SK-N-SH treated with all-trans-retinoic acid at 6 μM for 48 hours (cell line): ENCODE results near the gene ADGRF4.

Experiments
- ATAC-seq: fragments of 200-7000 bp; cut with Tn5 transposase; 3 replicates; pipeline ENCODE4 v1.9.1; 2020; ENCODE audit warnings: mild to moderate bottlenecking, moderate library complexity
- ARNTL ChIP-seq: fragments of 450-650 bp; formaldehyde crosslinking; IDR thresholded peaks from 2 replicates; pipeline ENCODE4 v1.5.0; 2020; ENCODE audit warnings: low read depth, mild to moderate bottlenecking, moderate library complexity, borderline replicate concordance
- BACH2 ChIP-seq: fragments of 250-450 bp; sonication (Bioruptor Pico); IDR thresholded peaks from 2 replicates; pipeline ENCODE4 v1.9.0; 2021; ENCODE audit warnings: mild to moderate bottlenecking, borderline replicate concordance
- CREB5 ChIP-seq: fragments of 250-450 bp; sonication (Bioruptor Pico); IDR thresholded peaks from 2 replicates; pipeline ENCODE4 v1.5.1; 2020; ENCODE audit warnings: low read depth, mild to moderate bottlenecking, moderate library complexity
- CSDC2 ChIP-seq: fragments of 250-450 bp; sonication (Bioruptor Pico); IDR thresholded peaks from 2 replicates; pipeline ENCODE4 v1.5.0; 2020; ENCODE audit warnings: mild to moderate bottlenecking, moderate library complexity
- ESRRG ChIP-seq: fragments of 250-450 bp; sonication (Bioruptor Pico); IDR thresholded peaks from 2 replicates; pipeline ENCODE4 v1.6.1; 2021; ENCODE audit warnings: mild to moderate bottlenecking
- GLIS3 ChIP-seq: fragments of 250-450 bp; sonication (Bioruptor Pico); IDR thresholded peaks from 2 replicates; pipeline ENCODE4 v1.5.0; 2020; ENCODE audit warnings: mild to moderate bottlenecking, moderate library complexity
- ISL1 ChIP-seq: fragments of 250-450 bp; sonication (Bioruptor Pico); IDR thresholded peaks from 2 replicates; pipeline ENCODE4 v2.1.2; 2022; ENCODE audit warnings: mild to moderate bottlenecking, moderate library complexity
- OSR1 ChIP-seq: fragments of 250-450 bp; sonication (Bioruptor Pico); IDR thresholded peaks from 2 replicates; pipeline ENCODE4 v1.8.0; 2022; ENCODE audit warnings: moderate library complexity, mild to moderate bottlenecking, inconsistent platforms
- PATZ1 ChIP-seq: fragments of 250-450 bp; sonication (Bioruptor Pico); IDR thresholded peaks from 2 replicates; pipeline ENCODE4 v1.8.0; 2020; ENCODE audit warnings: mild to moderate bottlenecking, moderate library complexity, borderline replicate concordance
- POU6F1 ChIP-seq: fragments of 250-450 bp; sonication (Bioruptor Pico); IDR thresholded peaks from 2 replicates; pipeline ENCODE4 v1.8.0; 2021; ENCODE audit warnings: low read depth, mild to moderate bottlenecking, moderate library complexity, borderline replicate concordance
- PPARA ChIP-seq: fragments of 250-450 bp; sonication (Bioruptor Pico); IDR thresholded peaks from 2 replicates; pipeline ENCODE4 v1.5.0; 2020; ENCODE audit warnings: mild to moderate bottlenecking, borderline replicate concordance
- RARB ChIP-seq: fragments of 250-450 bp; sonication (Bioruptor Pico); IDR thresholded peaks from 2 replicates; pipeline ENCODE4 v1.8.0; 2021; ENCODE audit warnings: mild to moderate bottlenecking, moderate library complexity
- SNAI2 ChIP-seq: fragments of 250-450 bp; sonication (Bioruptor Pico); IDR thresholded peaks from 2 replicates; pipeline ENCODE4 v1.5.0; 2020; ENCODE audit warnings: mild to moderate bottlenecking, moderate library complexity
- TCF4 ChIP-seq: fragments of 250-450 bp; sonication (Bioruptor Pico); IDR thresholded peaks from 2 replicates; pipeline ENCODE4 v1.8.0; 2021; ENCODE audit warnings: mild to moderate bottlenecking, moderate library complexity, borderline replicate concordance
- TOX ChIP-seq: fragments of 250-450 bp; sonication (Bioruptor Pico); IDR thresholded peaks from 2 replicates; pipeline ENCODE4 v1.8.0; 2021; ENCODE audit warnings: mild to moderate bottlenecking, moderate library complexity, borderline replicate concordance
- TSHZ2 ChIP-seq: fragments of 250-450 bp; sonication (Bioruptor Pico); IDR thresholded peaks from 2 replicates; pipeline ENCODE4 v1.5.0; 2020; ENCODE audit warnings: mild to moderate bottlenecking, moderate library complexity
- ZC3H10 ChIP-seq: fragments of 250-450 bp; sonication (Bioruptor Pico); IDR thresholded peaks from 2 replicates; pipeline ENCODE4 v1.5.1; 2021; ENCODE audit warnings: mild to moderate bottlenecking, moderate library complexity
- ZFP3 ChIP-seq: fragments of 250-450 bp; sonication (Bioruptor Pico); IDR thresholded peaks from 2 replicates; pipeline ENCODE4 v1.5.0; 2020; ENCODE audit warnings: mild to moderate bottlenecking, moderate library complexity
- ZFP30 ChIP-seq: fragments of 450-650 bp; formaldehyde crosslinking; IDR thresholded peaks from 2 replicates; pipeline ENCODE4 v1.5.0; 2022; ENCODE audit warnings: mild to moderate bottlenecking, moderate library complexity
- ZNF565 ChIP-seq: fragments of 450-650 bp; formaldehyde crosslinking; conservative IDR thresholded peaks from 2 replicates; pipeline ENCODE4 v1.5.0; 2020; ENCODE audit warnings: low read depth, mild to moderate bottlenecking, moderate library complexity
- ZNF70 ChIP-seq: fragments of 450-650 bp; formaldehyde crosslinking; IDR thresholded peaks from 2 replicates; pipeline ENCODE4 v1.5.0; 2020; ENCODE audit warnings: mild to moderate bottlenecking, moderate library complexity
- ZNF8 ChIP-seq: fragments of 450-650 bp; formaldehyde crosslinking; IDR thresholded peaks from 2 replicates; pipeline ENCODE4 v1.5.0; 2020; ENCODE audit warnings: mild to moderate bottlenecking, moderate library complexity

The ADGRF4 gene

GRCh38 chr6:47766445-47766844 lies 68.1 kb downstream of the ADGRF4 start:
- no peak for ATAC-seq
- no peak for TF ChIP-seq CREB5
- no peak for TF ChIP-seq TCF4 (CRISPR knock-in tag)
- no peak for TF ChIP-seq TOX (CRISPR knock-in tag)
- TF ChIP-seq ZC3H10 (CRISPR knock-in tag), result no peak
- no peak for TF ChIP-seq ZNF565 (CRISPR knock-in tag)

GRCh38 chr6:47767102-47767501 lies 68.7 kb downstream of the ADGRF4 start:
- no peak for ATAC-seq
- no peak for TF ChIP-seq CSDC2 (CRISPR knock-in tag)
- no peak for TF ChIP-seq CREB5
- no peak for TF ChIP-seq ESRRG
- no peak for TF ChIP-seq ZNF8
- TF ChIP-seq ZNF565 (CRISPR knock-in tag), result no peak
- no peak for TF ChIP-seq TSHZ2 (CRISPR knock-in tag)
- no peak for TF ChIP-seq BACH2 (CRISPR knock-in tag)
- TF ChIP-seq ARNTL (CRISPR knock-in tag), result no peak
- no peak for TF ChIP-seq POU6F1 (CRISPR knock-in tag)
- TF ChIP-seq ZFP3 (CRISPR knock-in tag), result no peak
- TF ChIP-seq, all 23 proteins: peak for 0

- no peak for ATAC-seq
- TF ChIP-seq SNAI2, result no peak
- TF ChIP-seq ZFP30 (CRISPR knock-in tag), result no peak
- TF ChIP-seq PPARA (CRISPR knock-in tag), result no peak
- no peak for TF ChIP-seq ZNF70 (CRISPR knock-in tag)
- TF ChIP-seq GLIS3 (CRISPR knock-in tag), result no peak
- no peak for TF ChIP-seq POU6F1 (CRISPR knock-in tag)
- no peak for TF ChIP-seq CREB5
- no peak for TF ChIP-seq ZNF565 (CRISPR knock-in tag)
- no peak for TF ChIP-seq CSDC2 (CRISPR knock-in tag)
- TF ChIP-seq TOX (CRISPR knock-in tag), result no peak
- no peak for TF ChIP-seq OSR1
- no peak for TF ChIP-seq ESRRG
- TF ChIP-seq TSHZ2 (CRISPR knock-in tag), result no peak
- TF ChIP-seq ARNTL (CRISPR knock-in tag), result no peak
- TF ChIP-seq RARB (CRISPR knock-in tag), result no peak
- no peak for TF ChIP-seq ZFP3 (CRISPR knock-in tag)
- no peak for TF ChIP-seq PATZ1 (CRISPR knock-in tag)
- no peak for TF ChIP-seq TCF4 (CRISPR knock-in tag)
- no peak for TF ChIP-seq ISL1 (CRISPR knock-in tag)
Measured at GRCh38 chr6:47769982-47770381, 71.6 kb downstream of the ADGRF4 start.
